ENCODE data around the gene CNTN1. TPM values are rescaled to one million over a fixed set of nuclear protein-coding genes. Genes with fewer than 3 reads are reported as not detected.

The CNTN1 gene
- total RNA-seq, 1 donor from 2014 or later: 0.73 TPM

DNA sequence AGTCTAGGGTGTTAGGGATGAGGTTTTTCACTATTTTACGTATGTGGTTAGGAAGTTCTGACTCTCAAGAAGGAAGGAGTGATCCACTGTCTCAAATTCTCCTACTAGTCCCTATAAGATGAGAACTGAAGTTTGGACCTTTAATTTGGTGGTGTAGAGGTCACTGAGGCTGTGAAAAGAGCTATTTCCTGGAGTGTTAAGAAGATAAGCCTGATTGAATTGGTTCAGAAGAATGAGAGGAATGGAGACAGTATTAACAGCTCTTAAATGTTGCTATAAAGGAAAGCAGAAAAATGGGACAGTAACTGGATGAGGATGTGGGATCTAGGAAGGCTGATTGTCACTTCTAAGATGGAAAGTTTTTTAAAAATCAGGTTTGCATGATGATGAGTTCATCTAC is 57.6 kb downstream of the CNTN1 start:
- intact Hi-C loops (cut with DNase I): no loop called here
- ATAC-seq: no peak

DNA sequence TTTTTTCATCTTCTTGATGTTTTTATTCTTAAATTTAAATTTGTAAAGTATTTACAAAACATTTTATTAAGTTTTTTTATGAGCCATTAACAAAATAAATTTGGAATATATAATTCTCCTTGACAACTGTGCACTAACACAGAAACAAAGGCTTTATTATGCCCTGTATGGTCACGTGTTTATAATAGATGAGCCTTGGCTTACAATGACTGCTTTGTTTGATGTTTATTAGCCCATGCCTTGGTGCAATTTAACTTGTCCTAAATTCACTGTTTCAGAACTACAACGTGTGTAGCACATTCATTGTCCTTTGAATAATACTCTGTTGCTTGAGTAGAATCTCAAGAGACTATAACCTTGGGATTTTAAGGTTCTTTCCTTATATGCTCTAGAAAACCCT is 59.8 kb downstream of the CNTN1 start:
- DNase-seq (ENCODE audit: missing footprints) (no peak), ATAC-seq (no peak)
- intact Hi-C loops (cut with DNase I): no loop called here

More for the DNA sequence above, 57.6 kb downstream of the CNTN1 start:
- no peak for DNase-seq (ENCODE audit: missing footprints)

DNA sequence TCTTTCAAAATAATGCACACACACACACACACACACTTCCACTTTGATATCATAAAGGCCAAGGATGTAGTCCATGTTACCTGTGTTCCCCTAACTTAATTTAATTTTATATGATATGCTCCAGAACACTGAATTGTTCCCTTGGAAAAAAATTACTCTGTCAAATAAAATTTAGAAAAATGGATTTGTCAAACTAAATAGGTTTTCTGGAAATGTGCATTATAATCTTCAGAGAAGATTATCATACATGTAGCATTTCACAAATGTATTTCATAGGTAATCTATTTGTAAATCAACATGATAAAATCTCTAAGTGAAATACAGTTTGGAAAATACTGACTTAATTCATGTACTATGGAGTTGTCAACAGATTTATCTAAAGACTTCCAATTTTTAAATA is 68.6 kb downstream of the CNTN1 start:
- ATAC-seq (no peak), DNase-seq (ENCODE audit: missing footprints) (no peak)
- intact Hi-C loops (cut with DNase I): no loop called here

DNA sequence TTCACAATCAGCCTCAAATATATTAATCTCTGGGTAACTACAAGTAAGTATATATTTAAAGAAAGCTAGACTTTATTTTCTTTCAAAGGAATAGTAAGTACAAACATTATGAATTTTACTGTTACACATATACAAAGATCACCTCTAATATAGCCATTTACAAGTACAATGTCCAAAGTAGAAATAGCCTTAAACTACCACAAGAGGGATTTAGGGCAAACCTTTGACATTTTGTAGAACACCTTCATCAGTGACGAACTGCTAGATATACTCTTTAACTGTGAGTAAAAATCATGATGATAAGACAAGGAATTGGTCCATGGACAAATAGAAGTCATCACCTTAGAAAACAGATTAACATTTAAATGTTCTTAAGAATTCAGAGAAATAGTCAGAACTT is 69.8 kb downstream of the CNTN1 start:
- DNase-seq (ENCODE audit: missing footprints) (no peak), ATAC-seq (no peak)
- intact Hi-C loops (cut with DNase I): no loop called here

DNA sequence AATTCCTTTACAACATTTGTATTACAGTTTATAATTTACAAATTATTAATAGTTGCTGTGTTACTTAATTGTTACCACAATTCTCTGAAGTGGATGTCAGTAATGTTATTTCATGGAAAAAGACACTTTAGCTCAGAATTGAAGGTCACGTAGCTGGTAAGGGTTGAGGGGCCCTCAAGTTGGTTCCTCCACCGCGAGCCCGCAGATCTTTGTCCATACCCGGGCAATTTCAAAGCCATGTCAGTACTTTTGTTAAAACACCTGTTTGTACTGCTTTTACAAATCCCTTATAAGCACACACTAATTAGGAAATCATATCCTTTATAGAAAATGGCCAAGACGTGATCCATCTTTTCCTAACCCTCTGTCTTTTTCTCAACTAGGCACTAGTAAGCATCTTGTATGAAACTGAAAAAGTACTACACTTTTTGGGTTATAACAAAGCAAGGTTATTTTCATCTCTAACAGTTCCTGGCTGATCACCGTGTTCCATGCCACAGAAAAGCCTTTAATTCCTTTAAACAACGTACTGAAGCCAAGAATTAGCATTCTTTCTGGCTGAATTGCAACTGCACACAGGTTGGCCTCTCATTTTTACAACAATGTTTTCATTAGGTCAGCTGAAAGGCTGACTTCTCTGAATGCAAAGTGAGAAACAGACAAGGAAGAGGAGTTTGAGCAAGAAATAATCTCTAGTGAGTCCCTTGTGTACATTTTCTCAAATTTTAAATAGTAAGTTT is 76.1 kb downstream of the CNTN1 start:
- DNase-seq (ENCODE audit: missing footprints) (no peak), ATAC-seq (no peak)
- intact Hi-C loops (cut with DNase I): no loop called here

DNA sequence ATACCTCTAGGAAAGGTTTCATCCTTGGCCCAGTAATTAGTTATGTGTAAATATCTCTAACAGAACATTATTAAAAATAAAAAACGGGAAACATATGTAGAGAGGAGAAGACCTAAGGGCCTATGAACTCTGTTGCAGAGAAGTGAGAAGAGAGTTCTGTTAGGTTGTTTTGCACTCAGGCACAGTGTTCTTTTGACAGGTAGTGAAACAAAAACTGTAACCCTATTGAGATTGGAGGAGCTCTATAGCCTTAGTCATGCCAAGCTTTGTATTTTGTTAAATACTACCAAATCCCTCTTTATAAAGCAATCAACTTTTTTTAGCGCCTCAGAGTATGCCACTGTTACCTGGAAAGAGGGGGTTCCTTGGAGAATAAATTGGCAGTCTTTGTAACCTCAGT is 77.6 kb downstream of the CNTN1 start:
- DNase-seq (ENCODE audit: missing footprints): no peak
- intact Hi-C loops (cut with DNase I): no loop called here
- ATAC-seq: no peak

DNA sequence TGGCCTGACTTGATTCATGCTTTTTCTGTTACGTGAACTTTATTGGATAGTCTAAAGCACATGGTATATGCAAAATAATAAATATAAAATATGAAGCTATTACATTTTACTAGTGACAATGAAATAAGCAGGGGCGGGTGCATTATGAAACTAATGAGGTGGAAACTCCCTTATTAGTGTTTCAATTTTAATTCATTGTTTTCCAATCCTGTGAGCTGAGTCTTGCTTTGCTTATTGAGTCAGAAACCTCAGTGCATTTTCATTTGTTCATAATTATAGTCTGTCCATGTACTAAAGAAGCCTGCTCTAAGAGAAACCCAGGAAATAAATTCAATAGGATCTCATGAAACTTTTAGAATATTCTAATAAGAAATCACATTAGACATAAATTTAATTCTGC is 78.5 kb downstream of the CNTN1 start:
- DNase-seq (ENCODE audit: missing footprints) (no peak), ATAC-seq (no peak)
- intact Hi-C loops (cut with DNase I): no loop called here

DNA sequence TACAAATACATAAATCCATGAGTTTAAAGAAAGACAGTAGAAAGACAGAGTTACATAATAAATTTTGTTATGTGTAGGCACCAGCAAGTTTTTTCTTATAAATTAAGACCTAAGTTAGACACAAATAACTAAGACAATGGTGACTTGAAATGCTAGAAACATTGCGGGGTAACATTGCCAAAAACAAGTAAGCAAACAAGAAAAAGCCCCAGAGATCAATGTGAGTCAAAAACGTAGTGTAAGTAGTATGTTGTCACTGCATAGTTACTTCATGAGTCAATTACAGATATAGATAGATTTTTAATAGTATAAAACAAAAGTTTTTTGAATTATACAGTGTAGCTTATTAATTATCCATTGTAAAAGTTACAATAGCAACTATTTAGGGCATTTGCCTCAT is 83.4 kb downstream of the CNTN1 start:
- DNase-seq (ENCODE audit: missing footprints): no peak
- intact Hi-C loops (cut with DNase I): no loop called here
- ATAC-seq: no peak

DNA sequence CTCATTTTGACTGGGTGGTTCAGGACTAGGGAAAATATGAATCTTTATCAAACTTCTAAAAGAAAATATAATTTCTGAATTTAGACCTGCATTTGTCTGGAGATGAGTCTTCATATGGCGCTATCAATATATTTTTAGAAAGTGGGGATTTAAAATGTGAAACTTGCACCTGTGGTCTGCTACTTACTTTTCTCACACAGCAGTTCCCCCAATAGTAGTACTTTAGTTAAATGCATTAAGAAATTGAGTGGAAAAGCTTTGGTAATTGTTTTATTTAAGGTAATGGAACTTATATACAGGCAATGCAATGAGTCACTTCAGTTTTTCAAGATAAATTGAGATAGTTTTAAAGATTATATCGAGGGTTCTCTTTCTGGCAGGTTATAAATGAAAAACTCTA is 91.9 kb downstream of the CNTN1 start:
- ATAC-seq: no peak
- intact Hi-C loops (cut with DNase I): no loop called here

DNA sequence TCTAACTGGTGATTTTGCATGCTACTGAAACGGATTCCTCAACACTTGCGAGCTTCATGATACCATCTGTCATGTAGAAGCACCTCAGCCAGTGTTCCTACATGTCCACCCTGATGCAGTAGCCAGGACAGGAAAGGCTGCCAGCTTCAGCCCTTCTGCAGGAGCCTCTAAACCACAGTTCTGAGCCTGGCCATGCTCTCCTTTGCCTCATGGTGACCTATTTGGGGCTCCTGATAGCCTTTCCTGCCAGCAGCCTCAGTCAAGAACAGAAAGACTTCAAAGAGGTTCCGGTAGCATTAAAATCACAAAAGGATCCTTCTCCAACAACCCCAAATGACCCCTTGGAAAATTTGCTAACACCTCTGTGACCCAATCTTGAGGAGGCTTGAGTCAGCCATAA is 96.0 kb downstream of the CNTN1 start:
- ATAC-seq (no peak), DNase-seq (ENCODE audit: missing footprints) (no peak)
- intact Hi-C loops (cut with DNase I): no loop called here

More for the DNA sequence above, 91.9 kb downstream of the CNTN1 start:
- no peak for DNase-seq (ENCODE audit: missing footprints)

DNA sequence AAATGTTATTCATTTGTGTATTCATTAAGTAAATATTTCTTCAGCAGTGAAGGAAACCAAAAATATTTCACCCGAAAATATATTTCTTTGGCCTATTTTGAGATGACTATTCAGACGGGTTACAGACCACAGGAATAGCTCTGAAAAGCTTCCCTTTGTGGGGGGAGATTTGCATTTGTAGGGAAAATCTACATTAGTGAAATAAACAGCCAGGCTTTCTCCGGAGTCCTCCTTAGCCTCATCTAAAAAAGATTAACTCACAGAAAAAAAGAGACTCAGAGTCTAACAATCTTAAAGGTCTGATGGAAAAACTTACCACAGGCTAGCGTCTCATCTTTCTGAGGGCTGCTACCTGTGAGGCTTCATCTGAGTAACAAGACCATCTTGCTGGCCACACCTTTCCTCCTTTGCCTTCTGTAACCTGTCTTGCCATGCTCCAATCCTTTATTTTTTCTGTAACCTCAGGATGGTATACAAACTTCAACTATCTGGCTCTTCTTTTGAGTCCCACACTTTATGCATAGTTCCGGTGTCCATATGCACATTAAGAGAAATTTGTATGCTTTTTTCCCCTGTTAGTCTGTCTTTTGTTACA is 100.7 kb downstream of the CNTN1 start:
- ATAC-seq (no peak), DNase-seq (ENCODE audit: missing footprints) (no peak)
- intact Hi-C loops (cut with DNase I): no loop called here

DNA sequence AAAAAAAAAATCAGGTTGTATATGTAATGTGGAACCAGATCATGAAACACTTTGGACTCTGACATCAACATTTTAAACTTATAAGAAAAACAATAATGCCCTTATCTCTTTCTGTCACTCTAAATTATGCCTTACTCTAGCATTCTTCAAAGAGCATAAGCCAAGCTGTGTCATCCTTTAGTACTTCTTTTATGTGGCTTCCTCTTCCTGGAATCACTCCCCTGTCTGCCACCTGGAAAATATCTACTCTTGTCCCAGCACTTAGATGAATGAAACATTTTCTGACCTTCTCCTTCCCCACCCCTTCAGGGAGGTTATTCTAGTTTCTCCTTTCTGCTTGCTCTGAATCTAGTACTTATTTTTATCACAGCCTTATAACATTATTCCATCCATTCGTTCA is 101.2 kb downstream of the CNTN1 start:
- intact Hi-C loops (cut with DNase I): no loop called here
- DNase-seq (ENCODE audit: missing footprints) (no peak), ATAC-seq (no peak)

DNA sequence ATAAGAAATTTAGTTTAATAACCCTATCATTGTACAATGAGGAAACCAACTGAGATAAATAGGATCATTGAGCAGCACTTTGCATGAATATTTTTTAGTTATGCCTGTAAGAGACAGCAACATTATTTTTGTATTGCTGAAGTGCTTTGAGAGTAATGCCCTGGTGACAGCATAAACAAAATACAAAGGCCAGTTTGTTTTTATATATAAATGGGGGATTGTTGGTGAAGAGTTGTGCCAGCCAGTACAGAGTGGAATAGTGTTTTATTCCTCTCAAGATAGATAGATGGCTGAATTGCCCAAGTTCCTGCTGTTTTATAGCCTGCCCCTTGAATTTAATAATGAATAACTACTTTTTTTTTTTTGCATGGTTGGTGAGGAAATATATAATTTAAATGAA is 101.8 kb downstream of the CNTN1 start:
- ATAC-seq (no peak), DNase-seq (ENCODE audit: missing footprints) (no peak)
- intact Hi-C loops (cut with DNase I): no loop called here

DNA sequence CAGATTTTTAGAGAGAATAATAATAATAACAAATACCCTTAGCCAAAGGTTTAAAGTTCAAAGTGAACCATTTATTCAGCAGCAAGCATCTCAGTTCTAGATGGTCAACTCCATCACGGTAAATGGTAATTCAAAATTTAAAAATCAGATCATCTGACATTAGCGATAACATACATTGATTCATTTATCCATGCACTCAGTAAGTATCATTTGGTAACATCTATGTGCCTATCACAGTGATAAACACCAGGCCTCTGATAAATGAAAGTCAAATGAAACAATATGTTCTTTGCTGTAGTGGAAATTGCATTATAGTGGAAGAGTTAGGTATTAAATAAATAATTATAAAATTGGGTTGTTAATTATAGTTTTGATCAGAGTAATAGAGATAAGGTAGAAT is 108.8 kb downstream of the CNTN1 start:
- intact Hi-C loops (cut with DNase I): no loop called here
- no peak for ATAC-seq
- no peak for DNase-seq (ENCODE audit: missing footprints)

DNA sequence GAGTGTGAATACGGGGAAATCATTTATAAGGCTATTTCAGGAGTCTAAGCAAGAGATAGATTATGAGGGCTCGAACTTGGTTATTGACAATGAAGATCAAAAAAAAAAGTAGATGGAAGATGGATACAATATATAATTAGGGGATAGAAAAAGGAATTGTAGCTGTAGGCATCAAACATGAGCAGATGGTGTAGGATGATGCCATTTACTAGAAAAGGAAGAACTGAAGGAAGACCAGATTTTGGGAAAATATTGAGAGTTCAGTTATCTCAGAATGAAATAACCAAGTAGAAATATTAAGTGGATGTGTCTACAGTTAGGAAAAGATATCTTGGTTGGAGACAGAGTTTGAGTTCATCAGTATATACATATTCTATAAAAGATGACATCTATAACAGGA is 109.6 kb downstream of the CNTN1 start:
- no peak for DNase-seq (ENCODE audit: missing footprints)
- ATAC-seq: no peak
- intact Hi-C loops (cut with DNase I): no loop called here

DNA sequence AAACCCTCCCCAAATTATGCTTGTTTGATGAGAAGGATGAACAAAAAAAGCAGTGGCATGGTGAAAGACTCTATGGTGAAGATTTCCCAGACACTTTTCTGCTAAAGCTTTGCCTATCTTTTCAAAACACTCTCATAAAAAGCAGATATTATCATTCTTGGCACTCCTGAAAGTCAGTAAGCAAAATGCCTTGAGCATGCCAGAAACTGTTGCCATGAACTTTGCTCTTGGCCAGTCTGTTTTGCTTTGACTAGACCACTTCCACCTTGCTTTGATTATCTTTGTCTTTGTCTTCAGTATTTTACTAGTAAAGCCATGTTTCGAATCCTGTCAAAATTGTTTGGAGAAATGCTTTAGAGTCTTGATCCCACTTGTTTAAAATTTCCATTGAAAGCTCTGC is 110.4 kb downstream of the CNTN1 start:
- no peak for ATAC-seq
- intact Hi-C loops (cut with DNase I): no loop called here
- no peak for DNase-seq (ENCODE audit: missing footprints)

DNA sequence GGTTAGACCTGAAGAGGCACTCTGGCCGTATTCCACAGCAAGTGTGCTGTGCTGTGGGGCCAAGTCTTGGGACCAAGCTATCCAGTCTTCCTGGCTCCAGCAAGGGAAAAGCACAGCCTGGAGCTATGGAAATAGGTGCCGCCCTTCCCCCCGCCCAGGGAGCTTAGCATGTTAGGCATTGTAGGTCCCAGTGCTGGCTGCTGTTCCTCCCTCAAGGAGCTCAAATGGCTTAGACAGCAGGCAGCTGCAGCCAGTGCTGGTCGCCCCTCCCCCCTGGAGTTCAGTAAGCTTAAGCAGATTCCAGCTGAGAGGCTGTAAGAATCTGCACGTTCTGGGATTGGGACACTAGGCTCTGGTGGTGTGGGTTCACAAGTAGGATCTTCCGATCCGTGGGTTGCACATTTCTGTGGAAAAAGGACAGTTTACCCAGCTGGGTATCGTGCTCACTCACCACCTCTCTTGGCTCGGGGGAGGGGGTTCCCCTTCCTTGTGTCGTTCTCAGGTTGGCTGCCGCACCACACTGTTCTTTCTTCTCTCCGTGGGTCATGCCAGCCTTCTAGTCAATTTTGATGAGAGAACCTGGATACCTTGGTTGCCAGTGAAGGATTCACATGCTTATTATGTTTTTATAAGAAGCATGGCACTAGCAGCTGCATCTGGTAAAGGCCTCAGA is 127.3 kb downstream of the CNTN1 start:
- DNase-seq (ENCODE audit: missing footprints) (no peak), ATAC-seq (no peak)
- intact Hi-C loops (cut with DNase I): no loop called here

DNA sequence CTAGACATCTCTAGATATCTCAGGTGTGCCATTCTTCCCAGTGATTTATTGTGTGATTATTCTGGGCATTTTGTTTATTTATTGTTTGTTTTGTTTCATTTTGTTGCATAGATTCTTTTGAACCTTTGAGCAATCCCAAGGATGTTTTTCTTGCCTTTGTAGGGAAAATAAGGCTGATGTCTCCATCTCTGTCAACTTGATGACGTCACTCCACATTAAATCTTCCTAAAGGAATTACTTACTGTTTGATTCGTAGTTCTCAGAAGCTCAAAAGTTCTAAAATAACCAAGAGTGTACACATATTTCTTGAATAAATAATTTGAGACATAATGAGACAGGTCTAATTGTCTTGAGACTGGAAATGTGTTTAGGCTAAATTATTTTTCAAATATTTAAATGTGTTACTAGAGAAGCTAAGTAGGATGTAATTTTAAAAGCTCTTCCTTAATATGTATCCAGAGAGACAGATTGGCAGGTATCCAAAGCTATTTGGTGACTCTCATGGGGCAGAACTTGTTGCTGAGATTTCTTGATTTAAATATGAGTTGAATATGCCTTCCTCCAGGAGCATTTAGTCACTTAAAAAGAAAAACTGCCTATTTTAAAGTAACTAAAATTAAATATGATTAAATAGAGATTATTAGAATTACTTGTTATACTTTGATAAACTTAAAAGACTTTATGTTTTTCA is 128.7 kb downstream of the CNTN1 start:
- intact Hi-C loops (cut with DNase I): no loop called here
- DNase-seq (ENCODE audit: missing footprints) (no peak), ATAC-seq (no peak)

DNA sequence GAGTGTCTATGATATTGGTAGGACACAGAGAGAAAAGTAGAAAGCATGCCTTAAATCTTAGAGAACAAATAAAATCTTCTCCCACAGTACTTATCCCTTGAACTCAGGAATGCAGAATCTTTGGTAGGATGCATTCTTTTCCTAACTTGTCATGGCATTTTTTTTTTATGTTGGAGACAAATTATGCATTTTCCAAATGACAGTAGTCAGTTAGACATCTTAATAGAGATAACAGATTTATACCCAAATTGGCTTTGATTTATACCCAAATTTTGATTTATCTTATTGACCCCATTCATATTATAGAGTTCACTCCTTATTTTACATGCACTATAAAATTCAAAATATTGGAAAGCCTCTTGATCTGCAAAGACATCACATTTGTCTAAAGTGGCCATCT is 132.9 kb downstream of the CNTN1 start:
- DNase-seq (ENCODE audit: missing footprints) (no peak), ATAC-seq (no peak)
- intact Hi-C loops (cut with DNase I): no loop called here
